ENCODE data around the gene MEG3.

DNA sequence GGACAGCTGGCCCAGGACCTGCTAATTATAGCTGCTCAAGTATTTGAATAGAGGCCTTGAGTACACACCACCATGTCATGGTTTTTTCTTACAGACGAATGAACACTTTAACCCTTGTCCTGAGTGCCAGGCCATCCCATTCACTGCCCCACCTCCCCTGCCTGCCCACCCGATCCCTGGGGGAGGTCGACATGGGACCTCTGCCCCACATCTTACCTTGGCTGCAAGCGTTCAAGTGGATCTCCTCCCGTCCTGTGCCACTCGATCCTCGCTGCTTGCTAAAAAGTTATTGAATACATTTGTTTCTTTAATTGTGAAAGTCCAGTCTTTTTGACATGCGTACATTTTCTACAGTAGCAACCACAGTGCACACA is 67.3 kb downstream of the MEG3 start:
- TF ChIP-seq EP300 (IDR thresholded peaks at IDR 0.05) (no peak), CTCF (IDR thresholded peaks at IDR 0.05) (no peak)

Measured in suprapubic skin (tissue), 3 donors.